Esophagus muscularis mucosa (tissue), 4 donors: ENCODE measurements around the gene ZNF93. TPM values are rescaled to one million over a fixed set of nuclear protein-coding genes. Genes with fewer than 3 reads are reported as not detected.
"Not testable (repeated sequence)": the region's sequence is repeated elsewhere in the genome, so short reads cannot be mapped to it uniquely, and the experiment has no call there.

Experiments used
- DNase-seq: peaks from one replicate; pipeline ENCODE4 v3.0.0-alpha.2; 2017; ENCODE audit errors: extremely low spot score
- H3K27ac ChIP-seq, 4 donors: fragments of 200-600 bp; sonication (generic); replicated peaks in 1 of 4; 1 replicate in 3 of 4; 2 replicates in 1 of 4; pipeline ENCODE4 v1.5.1; 2016 to 2019; ENCODE audit warnings: mild to moderate bottlenecking in 1 of 4
- H3K27me3 ChIP-seq, 4 donors: fragments of 200-600 bp; sonication (generic); one replicate each; pipeline versions ENCODE4 v1.5.1 to v1.6.0; 2016 to 2019
- H3K36me3 ChIP-seq, 4 donors: fragments of 200-600 bp; sonication (generic); one replicate each; pipeline ENCODE4 v1.5.1; 2016 to 2019
- H3K4me1 ChIP-seq, 4 donors: fragments of 200-600 bp; sonication (generic); one replicate each; pipeline ENCODE4 v1.5.1; 2016 to 2019
- H3K4me3 ChIP-seq, 4 donors: fragments of 200-600 bp; sonication (generic); 1 replicate in 2 of 4; 2 replicates in 2 of 4; pipeline ENCODE4 v1.5.1; 2016 to 2019; ENCODE audit warnings: mild to moderate bottlenecking in 4 of 4, moderate library complexity in 1 of 4
- H3K9me3 ChIP-seq, 4 donors: fragments of 200-600 bp; sonication (generic); 1 replicate in 3 of 4; 2 replicates in 1 of 4; pipeline ENCODE4 v1.5.1; 2016 to 2019
- CTCF ChIP-seq, 3 experiments: fragments of 200-600 bp in 2 of 3; fragments of 450-650 bp in 1 of 3; sonication (generic) in 2 of 3; IDR thresholded peaks; one replicate each; pipeline ENCODE4 v1.5.1; 2017 to 2019; ENCODE audit warnings: antibody characterized with exemption in 3 of 3, mild to moderate bottlenecking in 2 of 3, moderate library complexity in 1 of 3
- EP300 ChIP-seq: sonication (generic); formaldehyde crosslinking; IDR thresholded peaks from one replicate; pipeline ENCODE4 v1.6.1; 2017; ENCODE audit warnings: antibody characterized with exemption
- POLR2A ChIP-seq: fragments of 450-650 bp; IDR thresholded peaks from one replicate; pipeline ENCODE4 v1.6.1; 2017; ENCODE audit warnings: antibody characterized with exemption, moderate library complexity, mild to moderate bottlenecking, low read depth
- POLR2AphosphoS5 ChIP-seq, 2 donors: sonication (generic); formaldehyde crosslinking; IDR thresholded peaks; one replicate each; pipeline ENCODE4 v1.6.1; 2017; ENCODE audit warnings: antibody characterized with exemption in 2 of 2
- WGBS: methylation state at CpG from one replicate; pipeline ENCODE4 v1.1.5; 2018; 5-methylcytosine and 5-hydroxymethylcytosine counted together
- intact Hi-C: fragments of 100-400 bp; cut with DNase I; formaldehyde crosslinking; loops from one replicate; pipeline ENCODE4 v1.15.1; 2023
- total RNA-seq, 4 donors: library from RNA; depleted of rRNA; stranded (reverse); fragments of >200 nt; gene quantifications; one replicate each; pipeline versions ENCODE4 v1.1.0 to v1.2.1, GENCODE V29; 2016

The ZNF93 gene
- total RNA-seq, 4 donors from 2014 or later = 1.2 to 4.1 (median 2.1) TPM

GRCh38 chr19:19866611-19867248 is 34.0 kb upstream of the ZNF93 start:
- TF ChIP-seq EP300 (no peak), POLR2AphosphoS5 (IDR thresholded peaks at IDR 0.05) (no peak), POLR2A (no peak), CTCF (IDR thresholded peaks at IDR 0.05) (no peak)
- DNase-seq = no peak
- Histone ChIP-seq H3K4me3 (peak overlapping the region; percentile 64 to 82 (median 72)), H3K27ac (peak overlapping the region; percentile 85 to 96 (median 91)), H3K9me3 (no peaks in the 10 kb centered on the region), H3K4me1 (peaks cover 29 to 50% (median 42%) of the 10 kb centered on the region in 4 donors), H3K36me3 (no peaks in the 10 kb centered on the region), H3K27me3 (no peaks in the 10 kb centered on the region)
- 1% methylated on average over 23 of the region's 23 CpGs for WGBS
- intact Hi-C loops = loop anchor here (5.0 kb wide), 2 partner anchors 36 to 44 kb away; partner anchors contain the start of genes ZNF506 and ZNF93

- H3K27ac ChIP-seq, H3K36me3 ChIP-seq, H3K4me3 ChIP-seq, intact Hi-C loops, H3K27me3 ChIP-seq, H3K9me3 ChIP-seq, DNase-seq: not testable (repeated sequence)
- WGBS = 80% methylated on average over 5 of the region's 5 CpGs
- H3K4me1 ChIP-seq = peaks cover 29 to 54% (median 42%) of the 10 kb centered on the region in 4 donors
Observed at GRCh38 chr19:19870086-19870485, 30.7 kb upstream of the ZNF93 start.

GRCh38 chr19:19871932-19872331 is 28.8 kb upstream of the ZNF93 start:
- no peaks in the 10 kb centered on the region for H3K9me3 ChIP-seq
- no peak for DNase-seq
- no peak overlapping the region for H3K4me3 ChIP-seq
- peaks cover 5 to 8% (median 5%) of the 10 kb centered on the region in 4 donors for H3K36me3 ChIP-seq
- H3K4me1 ChIP-seq = peaks cover 32 to 46% (median 42%) of the 10 kb centered on the region in 4 donors
- intact Hi-C loops = no loop called here
- no peak overlapping the region for H3K27ac ChIP-seq
- 88% methylated on average over 3 of the region's 3 CpGs for WGBS
- no peaks in the 10 kb centered on the region for H3K27me3 ChIP-seq
- TF ChIP-seq POLR2A = no peak
- no peak for TF ChIP-seq POLR2AphosphoS5 (IDR thresholded peaks at IDR 0.05)
- no peak for TF ChIP-seq CTCF (IDR thresholded peaks at IDR 0.05)
- TF ChIP-seq EP300 = no peak

- DNase-seq = no peak
- peaks cover 20 to 32% (median 28%) of the 10 kb centered on the region in 4 donors for H3K4me1 ChIP-seq
- no peaks in the 10 kb centered on the region for H3K9me3 ChIP-seq
- no peak overlapping the region for H3K4me3 ChIP-seq
- H3K27me3 ChIP-seq = no peaks in the 10 kb centered on the region
- no peak overlapping the region for H3K27ac ChIP-seq
- intact Hi-C loops = no loop called here
- H3K36me3 ChIP-seq = peaks cover 5 to 8% (median 5%) of the 10 kb centered on the region in 4 donors
- no peak for TF ChIP-seq EP300
- TF ChIP-seq CTCF (IDR thresholded peaks at IDR 0.05) = no peak
- no peak for TF ChIP-seq POLR2A
- no peak for TF ChIP-seq POLR2AphosphoS5 (IDR thresholded peaks at IDR 0.05)
Observed at GRCh38 chr19:19873381-19873780, 27.4 kb upstream of the ZNF93 start.

- 55% methylated on average over 4 of the region's 4 CpGs for WGBS
- Histone ChIP-seq H3K27ac (no peak overlapping the region), H3K4me1 (peaks cover 0 to 9% (median 1%) of the 10 kb centered on the region in 4 donors), H3K36me3 (peaks cover 5 to 38% (median 10%) of the 10 kb centered on the region in 4 donors), H3K9me3 (no peaks in the 10 kb centered on the region), H3K4me3 (no peak overlapping the region), H3K27me3 (no peaks in the 10 kb centered on the region)
- intact Hi-C loops = no loop called here
- no peak for DNase-seq
- TF ChIP-seq POLR2A (no peak), EP300 (no peak), CTCF (IDR thresholded peaks at IDR 0.05) (no peak), POLR2AphosphoS5 (IDR thresholded peaks at IDR 0.05) (no peak)
Observed at GRCh38 chr19:19877724-19878123, 23.0 kb upstream of the ZNF93 start.
